Neural cell (in vitro differentiated cells): ENCODE measurements around the gene TAS2R20.
"Not testable (repeated sequence)": the region's sequence is repeated elsewhere in the genome, so short reads cannot be mapped to it uniquely, and the experiment has no call there.

Source experiments
- EP300 ChIP-seq: fragments of 450-650 bp; conservative IDR thresholded peaks from 2 replicates; pipeline ENCODE4 v1.6.1; 2014; ENCODE audit warnings: antibody characterized with exemption, mild to moderate bottlenecking, moderate library complexity; ENCODE audit not compliant: poor library complexity, severe bottlenecking
- EZH2 ChIP-seq: fragments of 200-600, 300-800 bp; shearing (Covaris generic), sonication (generic); IDR thresholded peaks from 2 replicates; pipeline ENCODE4 v1.6.1; 2014; ENCODE audit warnings: antibody characterized with exemption, low read length, borderline replicate concordance, mild to moderate bottlenecking; ENCODE audit not compliant: insufficient read depth, poor library complexity, severe bottlenecking
- MXI1 ChIP-seq: fragments of 450-650 bp; conservative IDR thresholded peaks from 2 replicates; pipeline ENCODE4 v1.6.1; 2014; ENCODE audit warnings: antibody characterized with exemption, mild to moderate bottlenecking; ENCODE audit not compliant: poor library complexity, severe bottlenecking
- POLR2AphosphoS5 ChIP-seq: IDR thresholded peaks from 2 replicates; pipeline ENCODE4 v1.6.1; 2012
- RAD21 ChIP-seq: fragments of 450-650 bp; conservative IDR thresholded peaks from 2 replicates; pipeline ENCODE4 v1.6.1; 2014; ENCODE audit warnings: antibody characterized with exemption, mild to moderate bottlenecking, moderate library complexity
- TF ChIP-seq, protein P1 (sequence below): fragments of 450-650 bp; IDR thresholded peaks from 2 replicates; pipeline ENCODE4 v1.5.1; 2014; ENCODE audit warnings: antibody characterized with exemption, mild to moderate bottlenecking, moderate library complexity; ENCODE audit not compliant: poor library complexity, severe bottlenecking
- TF ChIP-seq, protein P2 (sequence below): IDR thresholded peaks from 2 replicates; pipeline ENCODE4 v1.6.1; 2012; ENCODE audit warnings: borderline replicate concordance

DNA sequence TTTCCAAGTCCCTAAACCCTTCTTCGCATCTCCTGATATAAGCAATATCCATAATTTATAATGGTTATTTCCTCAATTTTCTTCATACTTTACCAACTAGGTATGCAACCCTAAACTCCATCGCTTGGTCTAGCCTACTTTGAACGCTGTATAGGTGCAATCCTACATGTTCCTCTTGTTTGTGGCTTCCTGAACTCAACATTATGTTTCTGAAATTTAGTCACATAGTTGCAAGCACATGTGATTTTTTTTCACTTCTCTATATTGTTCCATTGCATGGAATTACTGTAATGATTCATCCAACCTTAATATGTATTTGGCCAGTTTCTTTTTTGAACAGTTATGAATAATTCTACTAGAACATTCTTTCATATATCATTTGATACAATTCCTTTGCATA is 35.9 kb upstream of the TAS2R20 start:
- TF ChIP-seq, protein P1, sequence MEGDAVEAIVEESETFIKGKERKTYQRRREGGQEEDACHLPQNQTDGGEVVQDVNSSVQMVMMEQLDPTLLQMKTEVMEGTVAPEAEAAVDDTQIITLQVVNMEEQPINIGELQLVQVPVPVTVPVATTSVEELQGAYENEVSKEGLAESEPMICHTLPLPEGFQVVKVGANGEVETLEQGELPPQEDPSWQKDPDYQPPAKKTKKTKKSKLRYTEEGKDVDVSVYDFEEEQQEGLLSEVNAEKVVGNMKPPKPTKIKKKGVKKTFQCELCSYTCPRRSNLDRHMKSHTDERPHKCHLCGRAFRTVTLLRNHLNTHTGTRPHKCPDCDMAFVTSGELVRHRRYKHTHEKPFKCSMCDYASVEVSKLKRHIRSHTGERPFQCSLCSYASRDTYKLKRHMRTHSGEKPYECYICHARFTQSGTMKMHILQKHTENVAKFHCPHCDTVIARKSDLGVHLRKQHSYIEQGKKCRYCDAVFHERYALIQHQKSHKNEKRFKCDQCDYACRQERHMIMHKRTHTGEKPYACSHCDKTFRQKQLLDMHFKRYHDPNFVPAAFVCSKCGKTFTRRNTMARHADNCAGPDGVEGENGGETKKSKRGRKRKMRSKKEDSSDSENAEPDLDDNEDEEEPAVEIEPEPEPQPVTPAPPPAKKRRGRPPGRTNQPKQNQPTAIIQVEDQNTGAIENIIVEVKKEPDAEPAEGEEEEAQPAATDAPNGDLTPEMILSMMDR: not testable (repeated sequence)
- not testable (repeated sequence) for TF ChIP-seq POLR2AphosphoS5, EZH2, RAD21, EP300, MXI1
- TF ChIP-seq, protein P2, sequence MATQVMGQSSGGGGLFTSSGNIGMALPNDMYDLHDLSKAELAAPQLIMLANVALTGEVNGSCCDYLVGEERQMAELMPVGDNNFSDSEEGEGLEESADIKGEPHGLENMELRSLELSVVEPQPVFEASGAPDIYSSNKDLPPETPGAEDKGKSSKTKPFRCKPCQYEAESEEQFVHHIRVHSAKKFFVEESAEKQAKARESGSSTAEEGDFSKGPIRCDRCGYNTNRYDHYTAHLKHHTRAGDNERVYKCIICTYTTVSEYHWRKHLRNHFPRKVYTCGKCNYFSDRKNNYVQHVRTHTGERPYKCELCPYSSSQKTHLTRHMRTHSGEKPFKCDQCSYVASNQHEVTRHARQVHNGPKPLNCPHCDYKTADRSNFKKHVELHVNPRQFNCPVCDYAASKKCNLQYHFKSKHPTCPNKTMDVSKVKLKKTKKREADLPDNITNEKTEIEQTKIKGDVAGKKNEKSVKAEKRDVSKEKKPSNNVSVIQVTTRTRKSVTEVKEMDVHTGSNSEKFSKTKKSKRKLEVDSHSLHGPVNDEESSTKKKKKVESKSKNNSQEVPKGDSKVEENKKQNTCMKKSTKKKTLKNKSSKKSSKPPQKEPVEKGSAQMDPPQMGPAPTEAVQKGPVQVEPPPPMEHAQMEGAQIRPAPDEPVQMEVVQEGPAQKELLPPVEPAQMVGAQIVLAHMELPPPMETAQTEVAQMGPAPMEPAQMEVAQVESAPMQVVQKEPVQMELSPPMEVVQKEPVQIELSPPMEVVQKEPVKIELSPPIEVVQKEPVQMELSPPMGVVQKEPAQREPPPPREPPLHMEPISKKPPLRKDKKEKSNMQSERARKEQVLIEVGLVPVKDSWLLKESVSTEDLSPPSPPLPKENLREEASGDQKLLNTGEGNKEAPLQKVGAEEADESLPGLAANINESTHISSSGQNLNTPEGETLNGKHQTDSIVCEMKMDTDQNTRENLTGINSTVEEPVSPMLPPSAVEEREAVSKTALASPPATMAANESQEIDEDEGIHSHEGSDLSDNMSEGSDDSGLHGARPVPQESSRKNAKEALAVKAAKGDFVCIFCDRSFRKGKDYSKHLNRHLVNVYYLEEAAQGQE: not testable (repeated sequence)
